GM23338 (cell line): ENCODE results near the gene FAM110C. TPM values are rescaled to one million over a fixed set of nuclear protein-coding genes. Genes with fewer than 3 reads are reported as not detected.

Source experiments
- ATAC-seq: fragments of 200-7000 bp; cut with Tn5 transposase; 3 replicates; pipeline ENCODE4 v1.9.1; 2020
- DNase-seq: peaks from one replicate; pipeline ENCODE4 v3.0.0-alpha.2; 2015; ENCODE audit warnings: low spot score
- H2AFZ ChIP-seq: fragments of 200-600 bp; sonication (generic); 2 replicates; pipeline ENCODE4 v1.8.0; 2016; ENCODE audit warnings: antibody characterized with exemption, mild to moderate bottlenecking, moderate library complexity
- H3F3A ChIP-seq: fragments of 200-600 bp; sonication (generic); replicated peaks from 2 replicates; pipeline ENCODE4 v1.8.0; 2017; ENCODE audit warnings: antibody characterized with exemption, mixed run types, low read depth
- H3K27ac ChIP-seq: fragments of 200-600 bp; sonication (generic); 2 replicates; pipeline ENCODE4 v1.6.1; 2016; ENCODE audit warnings: low read depth
- H3K27me3 ChIP-seq: fragments of 200-600 bp; sonication (generic); 2 replicates; pipeline ENCODE4 v1.8.0; 2016; ENCODE audit warnings: mild to moderate bottlenecking, mixed run types, moderate library complexity; ENCODE audit not compliant: insufficient read depth
- H3K36me3 ChIP-seq: fragments of 200-600 bp; sonication (generic); 2 replicates; pipeline ENCODE4 v1.8.0; 2016; ENCODE audit warnings: mild to moderate bottlenecking; ENCODE audit not compliant: insufficient read depth
- H3K4me1 ChIP-seq: fragments of 200-600 bp; sonication (generic); 2 replicates; pipeline ENCODE4 v1.8.0; 2016; ENCODE audit warnings: mild to moderate bottlenecking, moderate library complexity; ENCODE audit not compliant: insufficient read depth
- H3K4me2 ChIP-seq: fragments of 200-600 bp; sonication (generic); 2 replicates; pipeline ENCODE4 v1.7.1; 2017; ENCODE audit warnings: mixed run types
- H3K4me3 ChIP-seq: fragments of 200-600 bp; sonication (generic); 2 replicates; pipeline ENCODE4 v1.6.1; 2016; ENCODE audit warnings: mixed run types
- H3K79me2 ChIP-seq: fragments of 200-600 bp; sonication (generic); replicated peaks from 2 replicates; pipeline ENCODE4 v1.8.0; 2017; ENCODE audit warnings: mild to moderate bottlenecking; ENCODE audit not compliant: insufficient read depth
- H3K9me2 ChIP-seq: fragments of 200-600 bp; sonication (generic); 2 replicates; pipeline ENCODE4 v1.8.0; 2017; ENCODE audit not compliant: insufficient read depth
- H4K20me1 ChIP-seq: fragments of 200-600 bp; sonication (generic); replicated peaks from 2 replicates; pipeline ENCODE4 v1.8.0; 2017; ENCODE audit warnings: mild to moderate bottlenecking; ENCODE audit not compliant: insufficient read depth
- H3K27ac Mint-ChIP-seq: 2 replicates; pipeline ENCODE4 v1.8.0; 2020; ENCODE audit warnings: inconsistent platforms, mild to moderate bottlenecking, moderate library complexity, mixed read lengths
- H3K27me3 Mint-ChIP-seq: 3 replicates; pipeline ENCODE4 v1.8.0; 2022; ENCODE audit warnings: low read depth, mild to moderate bottlenecking, moderate library complexity, mixed read lengths, inconsistent platforms; ENCODE audit not compliant: insufficient read depth, poor library complexity
- H3K36me3 Mint-ChIP-seq: 3 replicates; pipeline ENCODE4 v1.8.0; 2021; ENCODE audit warnings: low read depth, mild to moderate bottlenecking, inconsistent platforms, moderate library complexity, mixed read lengths
- H3K4me1 Mint-ChIP-seq: 3 replicates; pipeline ENCODE4 v1.8.0; 2020; ENCODE audit warnings: mild to moderate bottlenecking, inconsistent platforms, mixed read lengths
- H3K4me3 Mint-ChIP-seq: 3 replicates; pipeline ENCODE4 v1.8.0; 2021; ENCODE audit warnings: moderate library complexity, mild to moderate bottlenecking, inconsistent platforms, mixed read lengths
- H3K9me3 Mint-ChIP-seq: 3 replicates; pipeline ENCODE4 v1.8.0; 2020; ENCODE audit warnings: moderate library complexity, mild to moderate bottlenecking, inconsistent platforms, mixed read lengths
- CREB1 ChIP-seq: fragments of 250-450 bp; sonication (Bioruptor Pico); IDR thresholded peaks from 2 replicates; pipeline ENCODE4 v1.5.0; 2020; ENCODE audit warnings: low read depth, mild to moderate bottlenecking, moderate library complexity
- CTCF ChIP-seq, 2 experiments: fragments of 200-600 bp in 1 of 2; sonication (generic) in 1 of 2; conservative IDR thresholded peaks; 2 replicates each; pipeline versions ENCODE4 v1.5.1 to v1.6.1; 2016 to 2017; ENCODE audit warnings: antibody characterized with exemption in 2 of 2, low read depth in 2 of 2, mild to moderate bottlenecking in 2 of 2, moderate library complexity in 1 of 2
- EZH2 ChIP-seq: fragments of 200-600 bp; sonication (generic); IDR thresholded peaks from one replicate; pipeline ENCODE4 v1.8.0; 2017; ENCODE audit warnings: antibody characterized with exemption, mild to moderate bottlenecking, low read depth; ENCODE audit not compliant: unreplicated experiment
- EZH2phosphoT487 ChIP-seq: fragments of 200-600 bp; sonication (generic); IDR thresholded peaks from one replicate; pipeline ENCODE4 v1.8.1; 2018; ENCODE audit warnings: antibody characterized with exemption; ENCODE audit not compliant: unreplicated experiment
- JUNB ChIP-seq: IDR thresholded peaks from one replicate; pipeline ENCODE4 v1.6.1; 2016; ENCODE audit warnings: antibody characterized with exemption; ENCODE audit not compliant: unreplicated experiment
- NANOG ChIP-seq: IDR thresholded peaks from 2 replicates; pipeline ENCODE4 v1.6.1; 2016; ENCODE audit warnings: antibody characterized with exemption, borderline replicate concordance
- POLR2AphosphoS5 ChIP-seq: IDR thresholded peaks from 2 replicates; pipeline ENCODE4 v1.6.1; 2016; ENCODE audit warnings: antibody characterized with exemption, low read depth
- STAT1 ChIP-seq: IDR thresholded peaks from one replicate; pipeline ENCODE4 v1.6.1; 2016; ENCODE audit warnings: antibody characterized with exemption; ENCODE audit not compliant: unreplicated experiment
- ZNF114 ChIP-seq: fragments of 250-450 bp; sonication (Bioruptor Pico); IDR thresholded peaks from 2 replicates; pipeline ENCODE4 v1.5.0; 2020; ENCODE audit warnings: mild to moderate bottlenecking, moderate library complexity
- ZNF331 ChIP-seq: fragments of 250-450 bp; sonication (Bioruptor Pico); IDR thresholded peaks from 2 replicates; pipeline ENCODE4 v1.5.0; 2020; ENCODE audit warnings: low read depth, mild to moderate bottlenecking, moderate library complexity
- polyA plus RNA-seq: library from polyadenylated mRNA; unstranded; fragments of >200 nt; fragmentation: Nextera tagmentation; extraction: Ambion mirVana; gene quantifications from 2 replicates; pipeline ENCODE4 v1.2.1, GENCODE V29; 2016
- total RNA-seq: library from RNA; depleted of rRNA; stranded (reverse); fragments of >200 nt; shearing (Covaris generic); gene quantifications from 2 replicates; pipeline ENCODE4 v1.2.3, GENCODE V29; 2014
- TF ChIP-seq, protein P1 (sequence below): IDR thresholded peaks from one replicate; pipeline ENCODE4 v1.6.1; 2018; ENCODE audit warnings: antibody characterized with exemption; ENCODE audit not compliant: unreplicated experiment
- TF ChIP-seq, protein P2 (sequence below): fragments of 250-450 bp; sonication (Bioruptor Pico); IDR thresholded peaks from 2 replicates; pipeline ENCODE4 v1.5.0; 2020; ENCODE audit warnings: mild to moderate bottlenecking, moderate library complexity
- TF ChIP-seq, protein P3 (sequence below): IDR thresholded peaks from 2 replicates; pipeline ENCODE4 v1.6.1; 2016; ENCODE audit warnings: antibody characterized with exemption

FAM110C gene
- total and polyA plus RNA-seq, 2 experiments from 2014 or later: 7.9 to 20.9 TPM

GRCh38 chr2:11248-11941 is 34.9 kb downstream of the FAM110C start:
- Mint-ChIP-seq H3K4me3 (no peak overlapping the region), H3K4me1 (no peaks in the 10 kb centered on the region), H3K27me3 (peaks cover 8% of the 10 kb centered on the region), H3K36me3 (peaks cover 8% of the 10 kb centered on the region; the same call in 2 of the 3 replicates), H3K9me3 (peaks cover 26% of the 10 kb centered on the region), H3K27ac (no peak overlapping the region)
- Histone ChIP-seq H3K4me2 (peak overlapping the region; percentile 64; the same call in 1 of the 2 replicates), H3F3A (0 out of 2 replicates have a peak, but pooled peaks cover 7% of the 10 kb centered on the region), H3K4me3 (peak overlapping the region; percentile 51; the same call in 1 of the 2 replicates), H4K20me1 (no peaks in the 10 kb centered on the region), H3K4me1 (no peaks in the 10 kb centered on the region), H3K36me3 (no peaks in the 10 kb centered on the region), H3K9me2 (0 out of 2 replicates have a peak, but pooled peaks cover 4% of the 10 kb centered on the region), H3K79me2 (no peaks in the 10 kb centered on the region), H3K27me3 (no peaks in the 10 kb centered on the region), H2AFZ (no peak overlapping the region), H3K27ac (no peak overlapping the region)
- TF ChIP-seq ZNF114 (CRISPR knock-in tag): no peak
- TF ChIP-seq EZH2: no peak
- peak; percentile 43; the same call in 1 of the 2 replicates for TF ChIP-seq POLR2AphosphoS5
- TF ChIP-seq, protein P1, sequence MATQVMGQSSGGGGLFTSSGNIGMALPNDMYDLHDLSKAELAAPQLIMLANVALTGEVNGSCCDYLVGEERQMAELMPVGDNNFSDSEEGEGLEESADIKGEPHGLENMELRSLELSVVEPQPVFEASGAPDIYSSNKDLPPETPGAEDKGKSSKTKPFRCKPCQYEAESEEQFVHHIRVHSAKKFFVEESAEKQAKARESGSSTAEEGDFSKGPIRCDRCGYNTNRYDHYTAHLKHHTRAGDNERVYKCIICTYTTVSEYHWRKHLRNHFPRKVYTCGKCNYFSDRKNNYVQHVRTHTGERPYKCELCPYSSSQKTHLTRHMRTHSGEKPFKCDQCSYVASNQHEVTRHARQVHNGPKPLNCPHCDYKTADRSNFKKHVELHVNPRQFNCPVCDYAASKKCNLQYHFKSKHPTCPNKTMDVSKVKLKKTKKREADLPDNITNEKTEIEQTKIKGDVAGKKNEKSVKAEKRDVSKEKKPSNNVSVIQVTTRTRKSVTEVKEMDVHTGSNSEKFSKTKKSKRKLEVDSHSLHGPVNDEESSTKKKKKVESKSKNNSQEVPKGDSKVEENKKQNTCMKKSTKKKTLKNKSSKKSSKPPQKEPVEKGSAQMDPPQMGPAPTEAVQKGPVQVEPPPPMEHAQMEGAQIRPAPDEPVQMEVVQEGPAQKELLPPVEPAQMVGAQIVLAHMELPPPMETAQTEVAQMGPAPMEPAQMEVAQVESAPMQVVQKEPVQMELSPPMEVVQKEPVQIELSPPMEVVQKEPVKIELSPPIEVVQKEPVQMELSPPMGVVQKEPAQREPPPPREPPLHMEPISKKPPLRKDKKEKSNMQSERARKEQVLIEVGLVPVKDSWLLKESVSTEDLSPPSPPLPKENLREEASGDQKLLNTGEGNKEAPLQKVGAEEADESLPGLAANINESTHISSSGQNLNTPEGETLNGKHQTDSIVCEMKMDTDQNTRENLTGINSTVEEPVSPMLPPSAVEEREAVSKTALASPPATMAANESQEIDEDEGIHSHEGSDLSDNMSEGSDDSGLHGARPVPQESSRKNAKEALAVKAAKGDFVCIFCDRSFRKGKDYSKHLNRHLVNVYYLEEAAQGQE: no peak
- TF ChIP-seq NANOG: no peak
- no peak for TF ChIP-seq EZH2phosphoT487
- TF ChIP-seq ZNF331: no peak
- no peak for TF ChIP-seq JUNB
- peak; percentile 91 to 100 for TF ChIP-seq CTCF (conservative IDR thresholded peaks at IDR 0.05; ENCODE audit: low read depth in 2 of 2)
- TF ChIP-seq STAT1: no peak
- peak; percentile 40; the same call in 1 of the 2 replicates for TF ChIP-seq CREB1 (CRISPR knock-in tag)
- TF ChIP-seq, protein P2, sequence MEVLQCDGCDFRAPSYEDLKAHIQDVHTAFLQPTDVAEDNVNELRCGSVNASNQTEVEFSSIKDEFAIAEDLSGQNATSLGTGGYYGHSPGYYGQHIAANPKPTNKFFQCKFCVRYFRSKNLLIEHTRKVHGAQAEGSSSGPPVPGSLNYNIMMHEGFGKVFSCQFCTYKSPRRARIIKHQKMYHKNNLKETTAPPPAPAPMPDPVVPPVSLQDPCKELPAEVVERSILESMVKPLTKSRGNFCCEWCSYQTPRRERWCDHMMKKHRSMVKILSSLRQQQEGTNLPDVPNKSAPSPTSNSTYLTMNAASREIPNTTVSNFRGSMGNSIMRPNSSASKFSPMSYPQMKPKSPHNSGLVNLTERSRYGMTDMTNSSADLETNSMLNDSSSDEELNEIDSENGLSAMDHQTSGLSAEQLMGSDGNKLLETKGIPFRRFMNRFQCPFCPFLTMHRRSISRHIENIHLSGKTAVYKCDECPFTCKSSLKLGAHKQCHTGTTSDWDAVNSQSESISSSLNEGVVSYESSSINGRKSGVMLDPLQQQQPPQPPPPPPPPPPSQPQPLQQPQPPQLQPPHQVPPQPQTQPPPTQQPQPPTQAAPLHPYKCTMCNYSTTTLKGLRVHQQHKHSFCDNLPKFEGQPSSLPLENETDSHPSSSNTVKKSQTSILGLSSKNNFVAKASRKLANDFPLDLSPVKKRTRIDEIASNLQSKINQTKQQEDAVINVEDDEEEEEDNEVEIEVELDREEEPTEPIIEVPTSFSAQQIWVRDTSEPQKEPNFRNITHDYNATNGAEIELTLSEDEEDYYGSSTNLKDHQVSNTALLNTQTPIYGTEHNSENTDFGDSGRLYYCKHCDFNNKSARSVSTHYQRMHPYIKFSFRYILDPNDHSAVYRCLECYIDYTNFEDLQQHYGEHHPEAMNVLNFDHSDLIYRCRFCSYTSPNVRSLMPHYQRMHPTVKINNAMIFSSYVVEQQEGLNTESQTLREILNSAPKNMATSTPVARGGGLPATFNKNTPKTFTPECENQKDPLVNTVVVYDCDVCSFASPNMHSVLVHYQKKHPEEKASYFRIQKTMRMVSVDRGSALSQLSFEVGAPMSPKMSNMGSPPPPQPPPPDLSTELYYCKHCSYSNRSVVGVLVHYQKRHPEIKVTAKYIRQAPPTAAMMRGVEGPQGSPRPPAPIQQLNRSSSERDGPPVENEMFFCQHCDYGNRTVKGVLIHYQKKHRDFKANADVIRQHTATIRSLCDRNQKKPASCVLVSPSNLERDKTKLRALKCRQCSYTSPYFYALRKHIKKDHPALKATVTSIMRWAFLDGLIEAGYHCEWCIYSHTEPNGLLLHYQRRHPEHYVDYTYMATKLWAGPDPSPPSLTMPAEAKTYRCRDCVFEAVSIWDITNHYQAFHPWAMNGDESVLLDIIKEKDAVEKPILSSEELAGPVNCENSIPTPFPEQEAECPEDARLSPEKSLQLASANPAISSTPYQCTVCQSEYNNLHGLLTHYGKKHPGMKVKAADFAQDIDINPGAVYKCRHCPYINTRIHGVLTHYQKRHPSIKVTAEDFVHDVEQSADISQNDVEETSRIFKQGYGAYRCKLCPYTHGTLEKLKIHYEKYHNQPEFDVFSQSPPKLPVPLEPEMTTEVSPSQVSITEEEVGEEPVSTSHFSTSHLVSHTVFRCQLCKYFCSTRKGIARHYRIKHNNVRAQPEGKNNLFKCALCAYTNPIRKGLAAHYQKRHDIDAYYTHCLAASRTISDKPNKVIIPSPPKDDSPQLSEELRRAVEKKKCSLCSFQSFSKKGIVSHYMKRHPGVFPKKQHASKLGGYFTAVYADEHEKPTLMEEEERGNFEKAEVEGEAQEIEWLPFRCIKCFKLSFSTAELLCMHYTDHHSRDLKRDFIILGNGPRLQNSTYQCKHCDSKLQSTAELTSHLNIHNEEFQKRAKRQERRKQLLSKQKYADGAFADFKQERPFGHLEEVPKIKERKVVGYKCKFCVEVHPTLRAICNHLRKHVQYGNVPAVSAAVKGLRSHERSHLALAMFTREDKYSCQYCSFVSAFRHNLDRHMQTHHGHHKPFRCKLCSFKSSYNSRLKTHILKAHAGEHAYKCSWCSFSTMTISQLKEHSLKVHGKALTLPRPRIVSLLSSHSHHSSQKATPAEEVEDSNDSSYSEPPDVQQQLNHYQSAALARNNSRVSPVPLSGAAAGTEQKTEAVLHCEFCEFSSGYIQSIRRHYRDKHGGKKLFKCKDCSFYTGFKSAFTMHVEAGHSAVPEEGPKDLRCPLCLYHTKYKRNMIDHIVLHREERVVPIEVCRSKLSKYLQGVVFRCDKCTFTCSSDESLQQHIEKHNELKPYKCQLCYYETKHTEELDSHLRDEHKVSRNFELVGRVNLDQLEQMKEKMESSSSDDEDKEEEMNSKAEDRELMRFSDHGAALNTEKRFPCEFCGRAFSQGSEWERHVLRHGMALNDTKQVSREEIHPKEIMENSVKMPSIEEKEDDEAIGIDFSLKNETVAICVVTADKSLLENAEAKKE (CRISPR knock-in tag): no peak
- TF ChIP-seq, protein P3, sequence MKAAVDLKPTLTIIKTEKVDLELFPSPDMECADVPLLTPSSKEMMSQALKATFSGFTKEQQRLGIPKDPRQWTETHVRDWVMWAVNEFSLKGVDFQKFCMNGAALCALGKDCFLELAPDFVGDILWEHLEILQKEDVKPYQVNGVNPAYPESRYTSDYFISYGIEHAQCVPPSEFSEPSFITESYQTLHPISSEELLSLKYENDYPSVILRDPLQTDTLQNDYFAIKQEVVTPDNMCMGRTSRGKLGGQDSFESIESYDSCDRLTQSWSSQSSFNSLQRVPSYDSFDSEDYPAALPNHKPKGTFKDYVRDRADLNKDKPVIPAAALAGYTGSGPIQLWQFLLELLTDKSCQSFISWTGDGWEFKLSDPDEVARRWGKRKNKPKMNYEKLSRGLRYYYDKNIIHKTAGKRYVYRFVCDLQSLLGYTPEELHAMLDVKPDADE: no peak
- peak; percentile 92 for ATAC-seq
- peak; percentile 95 for DNase-seq
